Renal cortex interstitium (tissue), 11 donors: ENCODE results near the gene APOD. TPM values are rescaled to one million over a fixed set of nuclear protein-coding genes. Genes with fewer than 3 reads are reported as not detected.

Experiments used
- DNase-seq, 11 donors: peaks; one replicate each; pipeline ENCODE4 v3.0.0-alpha.2; 2013; ENCODE audit warnings: low read depth in 9 of 11, low spot score in 4 of 11; ENCODE audit errors: extremely low read depth in 1 of 11
- polyA plus RNA-seq, 3 donors: library from polyadenylated mRNA; unstranded; fragments of 120-200 nt; gene quantifications; one replicate each; pipeline ENCODE4 v1.2.1, GENCODE V29; 2013; ENCODE audit not compliant: insufficient read length in 3 of 3

Gene APOD
- polyA plus RNA-seq, 3 donors, result 8.2 to 9.6 (median 9.5) TPM

- no peak for DNase-seq
Observed at GRCh38 chr3:195568630-195569029, 15.1 kb downstream of the APOD start.

- no peak for DNase-seq
Observed at GRCh38 chr3:195566797-195567196, 16.9 kb downstream of the APOD start.

GRCh38 chr3:195565716-195566115 is 18.0 kb downstream of the APOD start:
- DNase-seq, result no peak

GRCh38 chr3:195563317-195563716 is 20.4 kb downstream of the APOD start:
- no peak for DNase-seq

- DNase-seq, result no peak
Observed at GRCh38 chr3:195559723-195560409, 23.9 kb downstream of the APOD start.

GRCh38 chr3:195558602-195559001 is 25.1 kb downstream of the APOD start:
- peak in 2 of 11 donors; percentile 32 to 43 for DNase-seq

GRCh38 chr3:195557322-195557721 is 26.4 kb downstream of the APOD start:
- no peak for DNase-seq

GRCh38 chr3:195556390-195556789 is 27.4 kb downstream of the APOD start:
- DNase-seq, result no peak

GRCh38 chr3:195555110-195555509 is 28.6 kb downstream of the APOD start:
- DNase-seq, result no peak

- no peak for DNase-seq
Observed at GRCh38 chr3:195554458-195554857, 29.3 kb downstream of the APOD start.

- DNase-seq, result no peak
Observed at GRCh38 chr3:195553268-195553667, 30.5 kb downstream of the APOD start.

GRCh38 chr3:195551381-195551978 is 32.3 kb downstream of the APOD start:
- DNase-seq, result no peak

GRCh38 chr3:195550723-195551122 is 33.0 kb downstream of the APOD start:
- peak in 2 of 11 donors; percentile 38 to 52 for DNase-seq

GRCh38 chr3:195549931-195550519 is 33.7 kb downstream of the APOD start:
- DNase-seq, result no peak

GRCh38 chr3:195548987-195549386 is 34.8 kb downstream of the APOD start:
- DNase-seq, result no peak

GRCh38 chr3:195548501-195548900 is 35.2 kb downstream of the APOD start:
- DNase-seq, result no peak

- DNase-seq, result no peak
Observed at GRCh38 chr3:195548006-195548405, 35.7 kb downstream of the APOD start.

GRCh38 chr3:195546130-195546560 is 37.6 kb downstream of the APOD start:
- no peak for DNase-seq

GRCh38 chr3:195544634-195545033 is 39.1 kb downstream of the APOD start:
- no peak for DNase-seq

GRCh38 chr3:195544230-195544536 is 39.6 kb downstream of the APOD start:
- no peak for DNase-seq
